GM12874 (cell line): ENCODE measurements around the gene BBS5.

Experiments used
- TF ChIP-seq, protein P1 (sequence below): IDR thresholded peaks from 2 replicates; pipeline ENCODE4 v1.5.1; 2011; ENCODE audit warnings: low read depth, mild to moderate bottlenecking, control low read depth, low read length, moderate library complexity; ENCODE audit not compliant: insufficient read depth

The BBS5 gene

DNA sequence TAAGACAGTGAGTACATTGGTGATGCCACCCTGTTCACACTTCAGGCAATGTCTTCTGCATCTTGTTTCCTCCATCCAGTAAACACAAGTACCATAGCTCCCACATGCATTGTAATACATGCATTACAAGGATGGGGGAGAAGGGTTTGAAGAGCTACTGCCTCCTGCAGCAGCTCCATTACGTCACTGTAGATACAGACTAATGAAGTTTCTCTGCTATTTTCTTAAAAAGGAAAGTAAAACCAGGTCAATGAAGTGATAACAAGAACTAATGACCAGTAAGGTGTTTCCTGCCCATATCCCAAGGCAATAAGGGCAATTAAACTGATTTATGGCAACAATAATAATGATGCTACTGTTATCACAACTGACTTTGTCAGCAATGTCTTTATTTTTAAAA lies 18.2 kb upstream of the BBS5 start:
- TF ChIP-seq, protein P1, sequence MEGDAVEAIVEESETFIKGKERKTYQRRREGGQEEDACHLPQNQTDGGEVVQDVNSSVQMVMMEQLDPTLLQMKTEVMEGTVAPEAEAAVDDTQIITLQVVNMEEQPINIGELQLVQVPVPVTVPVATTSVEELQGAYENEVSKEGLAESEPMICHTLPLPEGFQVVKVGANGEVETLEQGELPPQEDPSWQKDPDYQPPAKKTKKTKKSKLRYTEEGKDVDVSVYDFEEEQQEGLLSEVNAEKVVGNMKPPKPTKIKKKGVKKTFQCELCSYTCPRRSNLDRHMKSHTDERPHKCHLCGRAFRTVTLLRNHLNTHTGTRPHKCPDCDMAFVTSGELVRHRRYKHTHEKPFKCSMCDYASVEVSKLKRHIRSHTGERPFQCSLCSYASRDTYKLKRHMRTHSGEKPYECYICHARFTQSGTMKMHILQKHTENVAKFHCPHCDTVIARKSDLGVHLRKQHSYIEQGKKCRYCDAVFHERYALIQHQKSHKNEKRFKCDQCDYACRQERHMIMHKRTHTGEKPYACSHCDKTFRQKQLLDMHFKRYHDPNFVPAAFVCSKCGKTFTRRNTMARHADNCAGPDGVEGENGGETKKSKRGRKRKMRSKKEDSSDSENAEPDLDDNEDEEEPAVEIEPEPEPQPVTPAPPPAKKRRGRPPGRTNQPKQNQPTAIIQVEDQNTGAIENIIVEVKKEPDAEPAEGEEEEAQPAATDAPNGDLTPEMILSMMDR, result no peak

DNA sequence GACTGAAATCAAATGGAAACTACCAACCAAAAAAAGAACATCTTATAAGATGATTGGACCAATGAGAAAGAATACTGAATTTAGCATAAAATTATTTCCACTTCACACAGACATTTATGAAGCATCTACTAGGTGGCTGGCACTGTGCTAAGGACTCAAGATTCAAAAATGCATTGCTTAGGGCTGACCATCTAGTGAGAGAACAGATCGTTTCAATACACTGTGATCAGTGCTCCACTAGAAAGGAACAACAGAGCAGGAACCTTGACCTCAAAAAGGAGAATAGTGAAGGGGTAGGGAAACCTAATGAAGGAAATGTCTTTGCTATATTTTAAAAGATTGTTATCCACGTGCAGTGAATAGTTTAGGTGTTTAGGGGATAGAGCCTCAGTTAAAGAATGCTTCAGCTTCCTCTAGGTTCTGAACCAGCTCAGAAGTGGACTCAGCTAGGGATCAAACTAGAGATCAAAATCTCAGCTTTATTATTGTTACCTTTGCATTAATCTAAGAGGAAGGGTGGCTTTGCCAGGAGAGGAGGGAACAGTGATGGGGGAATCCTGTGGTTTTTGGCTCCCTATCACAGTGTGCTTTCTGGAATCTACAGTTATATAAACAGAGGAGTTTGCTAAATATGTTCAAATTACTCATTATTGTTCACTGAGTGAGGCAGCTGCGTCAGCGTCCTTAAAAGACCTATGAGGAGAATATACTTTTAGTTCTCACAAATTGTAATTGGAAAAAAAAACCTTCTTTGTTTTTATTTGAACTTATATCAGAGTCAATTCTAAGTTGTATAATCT lies 16.2 kb upstream of the BBS5 start:
- TF ChIP-seq, protein P1, result no peak

DNA sequence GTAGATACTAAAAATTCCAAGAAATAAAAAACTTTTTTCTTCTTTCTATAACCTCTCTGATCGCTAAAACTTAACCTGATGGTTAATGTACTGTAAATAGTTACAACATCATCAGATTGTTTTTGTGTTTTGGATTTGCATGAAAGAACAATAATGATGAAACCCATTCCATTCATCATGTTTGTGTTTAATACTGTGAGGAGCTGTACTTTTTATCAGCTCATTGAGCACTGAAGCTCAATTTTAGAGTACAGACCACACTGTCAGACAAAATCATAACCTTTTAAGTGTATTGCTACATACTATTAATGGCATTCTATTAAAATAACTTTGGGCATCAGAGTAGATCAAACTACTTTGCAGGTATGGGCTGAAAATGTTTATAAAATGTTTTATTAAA lies 14.8 kb upstream of the BBS5 start:
- TF ChIP-seq, protein P1, result no peak

DNA sequence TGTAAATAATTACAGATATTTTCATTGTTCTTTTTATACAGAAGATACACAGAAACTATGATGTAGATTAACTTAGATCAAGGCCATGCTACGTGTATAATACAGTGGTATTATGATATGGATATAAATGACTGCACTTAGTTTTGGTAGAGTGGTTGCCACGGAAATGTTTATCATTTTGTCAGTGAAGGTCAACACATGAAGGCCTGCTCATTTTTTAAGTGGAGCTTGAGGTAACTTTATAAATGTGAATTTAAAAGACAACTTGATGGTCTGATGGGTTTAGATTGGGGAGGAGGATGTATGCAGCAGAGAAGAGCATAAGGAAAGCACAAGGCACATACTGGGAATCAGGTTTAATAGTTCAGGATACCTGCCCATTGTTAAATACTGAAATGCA lies 14.4 kb upstream of the BBS5 start:
- TF ChIP-seq, protein P1, result no peak

DNA sequence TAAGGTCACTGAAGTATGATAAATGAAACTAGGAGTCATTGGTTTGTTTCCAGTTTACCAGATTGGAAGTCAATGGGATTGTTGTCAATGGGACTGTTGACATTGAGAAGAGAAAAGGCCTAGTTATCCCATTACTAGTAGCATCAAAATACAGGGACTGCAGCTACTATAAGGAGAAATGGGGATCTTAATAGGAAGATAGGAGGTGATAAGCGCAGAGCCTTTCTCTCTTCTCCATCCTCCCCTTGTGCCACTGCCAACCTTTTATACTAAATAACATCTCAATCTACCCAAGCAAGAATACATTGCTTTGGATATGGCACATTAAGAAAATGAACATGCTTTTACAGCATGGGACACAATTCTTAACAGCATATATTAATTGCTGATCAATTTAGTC lies 10.5 kb upstream of the BBS5 start:
- TF ChIP-seq, protein P1, result no peak

DNA sequence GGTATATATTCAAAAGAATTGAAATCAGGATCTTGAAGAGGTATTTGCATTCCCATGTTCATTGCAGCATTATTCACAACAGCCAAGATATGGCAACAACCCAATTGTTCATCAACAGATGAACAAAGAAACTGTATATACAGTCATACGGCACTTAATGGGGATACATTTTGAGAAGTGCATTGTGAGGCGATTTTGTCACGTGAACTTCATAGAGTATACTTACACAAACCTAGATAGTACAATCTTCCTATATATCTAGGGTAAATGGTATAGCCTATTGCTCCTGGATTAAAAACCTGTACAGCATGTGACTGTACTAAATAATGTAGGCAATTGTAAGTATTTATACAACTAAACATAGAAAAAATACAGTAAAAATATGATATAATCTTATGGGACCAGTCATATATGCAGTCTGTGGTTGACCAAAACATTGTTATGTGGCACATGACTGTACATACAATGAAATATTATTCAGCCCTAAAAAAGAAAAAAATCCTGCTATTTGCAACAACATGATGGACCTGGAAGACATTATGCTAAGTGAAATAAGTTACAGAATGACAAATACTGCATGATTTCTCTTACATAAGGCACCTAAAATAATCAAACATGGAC lies 9.2 kb upstream of the BBS5 start:
- TF ChIP-seq, protein P1, result no peak

DNA sequence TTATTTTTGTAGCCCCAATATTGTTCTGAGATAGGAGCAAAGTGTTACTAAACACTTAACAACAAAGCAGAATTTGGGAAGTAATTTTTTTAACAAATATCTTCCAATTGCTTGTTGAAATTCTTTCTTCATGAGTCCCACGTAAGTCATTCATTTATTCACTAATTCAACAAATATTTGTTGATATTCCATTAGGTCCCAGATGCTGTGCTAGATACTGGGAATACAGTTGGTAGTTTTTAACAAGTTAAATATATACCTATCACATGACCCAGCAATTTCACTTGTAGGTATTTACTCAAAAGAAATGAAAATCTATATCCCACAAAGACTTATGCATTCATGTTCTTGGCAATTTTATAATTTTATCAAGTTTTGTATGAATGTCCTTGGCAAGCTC lies 7.0 kb upstream of the BBS5 start:
- TF ChIP-seq, protein P1, result no peak
